ENCODE data around the gene BLOC1S5. TPM values are rescaled to one million over a fixed set of nuclear protein-coding genes. Genes with fewer than 3 reads are reported as not detected.

The BLOC1S5 gene
- total and polyA plus RNA-seq, 2 of the 13 experiments (the other 11 are each of a cell fraction or from before 2014, with no cell fraction given): 10.5 to 41.5 TPM

DNA sequence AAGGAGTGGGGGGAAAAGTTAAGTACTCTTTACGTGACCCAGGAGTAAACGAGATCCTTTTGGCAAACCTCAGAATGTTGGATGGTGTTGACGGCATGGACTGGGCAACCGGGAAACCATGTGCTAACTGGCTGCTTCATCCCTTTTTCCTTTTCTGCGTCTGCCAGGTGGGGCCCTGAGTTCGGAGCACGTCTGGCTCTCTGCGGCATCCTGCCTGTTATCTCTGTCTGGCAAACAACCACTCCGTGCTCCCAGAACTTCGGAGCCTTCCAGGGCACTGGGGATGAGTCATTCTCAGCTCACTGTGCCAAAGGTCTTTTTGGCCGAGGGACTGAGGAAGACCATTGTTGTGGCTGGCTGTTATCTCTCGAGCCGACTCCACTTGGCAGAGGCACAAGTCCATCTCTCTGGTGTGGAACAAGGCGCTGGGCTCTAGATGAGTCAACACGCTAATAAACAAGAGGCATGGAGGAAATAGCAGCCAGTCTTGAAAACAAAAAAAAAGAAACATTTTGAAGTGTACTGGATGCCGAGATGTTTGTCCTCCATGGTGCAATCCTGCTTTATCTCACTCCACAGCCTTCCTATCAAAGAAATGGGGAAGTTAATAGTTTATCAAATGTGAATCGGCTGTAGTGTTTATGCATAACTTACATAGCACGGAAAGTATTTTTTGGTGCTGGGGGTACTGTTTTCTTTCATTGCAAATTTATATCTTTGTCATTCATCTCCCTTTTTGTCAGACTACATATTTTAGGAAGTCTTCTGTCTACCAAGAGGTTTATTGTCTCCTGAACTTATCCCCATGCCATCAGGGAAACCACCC lies 89.0 kb downstream of the BLOC1S5 start (continued):
- TF ChIP-seq SMAD3 (CRISPR knock-in tag; IDR thresholded peaks at IDR 0.05) (peak; percentile 94), ZNF761 (CRISPR knock-in tag; conservative IDR thresholded peaks at IDR 0.05) (peak; percentile 68; the same call in 1 of the 2 replicates), ZNF326 (CRISPR knock-in tag; IDR thresholded peaks at IDR 0.05; ENCODE audit: borderline replicate concordance) (no peak), RELA (CRISPR knock-in tag; IDR thresholded peaks at IDR 0.05) (no peak), ZNF83 (CRISPR knock-in tag; IDR thresholded peaks at IDR 0.05; ENCODE audit: borderline replicate concordance) (no peak), ZNF776 (CRISPR knock-in tag; IDR thresholded peaks at IDR 0.05) (no peak; the same call in 1 of the 2 replicates), ZNF644 (CRISPR knock-in tag; IDR thresholded peaks at IDR 0.05; ENCODE audit: low read depth) (peak; percentile 99), ZNF354B (CRISPR knock-in tag; IDR thresholded peaks at IDR 0.05) (no peak), PHF21A (CRISPR knock-in tag; IDR thresholded peaks at IDR 0.05) (peak; percentile 97), ZMAT3 (CRISPR knock-in tag; conservative IDR thresholded peaks at IDR 0.05) (peak; percentile 85), XRCC5 (optimal IDR thresholded peaks at IDR 0.05; ENCODE audit: low read length) (peak; percentile 91), ZNF772 (CRISPR knock-in tag; IDR thresholded peaks at IDR 0.05) (peak; percentile 98), MED8 (CRISPR knock-in tag; IDR thresholded peaks at IDR 0.05; ENCODE audit: insufficient replicate concordance) (peak; percentile 80), HOXA5 (CRISPR knock-in tag; IDR thresholded peaks at IDR 0.05) (peak; percentile 43; the same call in 1 of the 2 replicates), TOPORS (CRISPR knock-in tag; IDR thresholded peaks at IDR 0.05) (0 out of 2 replicates have a peak, but pooled peaks have one; percentile 57), ZNF720 (CRISPR knock-in tag; IDR thresholded peaks at IDR 0.05) (no peak), ZNF773 (CRISPR knock-in tag; IDR thresholded peaks at IDR 0.05; ENCODE audit: borderline replicate concordance) (no peak), REPIN1 (CRISPR knock-in tag; IDR thresholded peaks at IDR 0.05; ENCODE audit: borderline replicate concordance, low read depth) (peak; percentile 97), ZBTB26 (CRISPR knock-in tag; IDR thresholded peaks at IDR 0.05; ENCODE audit: borderline replicate concordance) (peak; percentile 94), MIER3 (CRISPR knock-in tag; IDR thresholded peaks at IDR 0.05; ENCODE audit: borderline replicate concordance) (peak; percentile 92; the same call in 1 of the 2 replicates)
- TF ChIP-seq, protein P1, sequence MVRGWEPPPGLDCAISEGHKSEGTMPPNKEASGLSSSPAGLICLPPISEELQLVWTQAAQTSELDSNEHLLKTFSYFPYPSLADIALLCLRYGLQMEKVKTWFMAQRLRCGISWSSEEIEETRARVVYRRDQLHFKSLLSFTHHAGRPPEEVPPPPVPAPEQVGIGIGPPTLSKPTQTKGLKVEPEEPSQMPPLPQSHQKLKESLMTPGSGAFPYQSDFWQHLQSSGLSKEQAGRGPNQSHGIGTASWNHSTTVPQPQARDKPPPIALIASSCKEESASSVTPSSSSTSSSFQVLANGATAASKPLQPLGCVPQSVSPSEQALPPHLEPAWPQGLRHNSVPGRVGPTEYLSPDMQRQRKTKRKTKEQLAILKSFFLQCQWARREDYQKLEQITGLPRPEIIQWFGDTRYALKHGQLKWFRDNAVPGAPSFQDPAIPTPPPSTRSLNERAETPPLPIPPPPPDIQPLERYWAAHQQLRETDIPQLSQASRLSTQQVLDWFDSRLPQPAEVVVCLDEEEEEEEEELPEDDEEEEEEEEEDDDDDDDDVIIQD (CRISPR knock-in tag; IDR thresholded peaks at IDR 0.05; ENCODE audit: low read depth): peak; percentile 99
- TF ChIP-seq, protein P2, sequence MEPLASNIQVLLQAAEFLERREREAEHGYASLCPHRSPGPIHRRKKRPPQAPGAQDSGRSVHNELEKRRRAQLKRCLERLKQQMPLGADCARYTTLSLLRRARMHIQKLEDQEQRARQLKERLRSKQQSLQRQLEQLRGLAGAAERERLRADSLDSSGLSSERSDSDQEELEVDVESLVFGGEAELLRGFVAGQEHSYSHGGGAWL (CRISPR knock-in tag; IDR thresholded peaks at IDR 0.05): peak; percentile 89
- TF ChIP-seq, protein P3, sequence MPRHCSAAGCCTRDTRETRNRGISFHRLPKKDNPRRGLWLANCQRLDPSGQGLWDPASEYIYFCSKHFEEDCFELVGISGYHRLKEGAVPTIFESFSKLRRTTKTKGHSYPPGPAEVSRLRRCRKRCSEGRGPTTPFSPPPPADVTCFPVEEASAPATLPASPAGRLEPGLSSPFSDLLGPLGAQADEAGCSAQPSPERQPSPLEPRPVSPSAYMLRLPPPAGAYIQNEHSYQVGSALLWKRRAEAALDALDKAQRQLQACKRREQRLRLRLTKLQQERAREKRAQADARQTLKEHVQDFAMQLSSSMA (CRISPR knock-in tag; IDR thresholded peaks at IDR 0.05): peak; percentile 95
- TF ChIP-seq, protein P4, sequence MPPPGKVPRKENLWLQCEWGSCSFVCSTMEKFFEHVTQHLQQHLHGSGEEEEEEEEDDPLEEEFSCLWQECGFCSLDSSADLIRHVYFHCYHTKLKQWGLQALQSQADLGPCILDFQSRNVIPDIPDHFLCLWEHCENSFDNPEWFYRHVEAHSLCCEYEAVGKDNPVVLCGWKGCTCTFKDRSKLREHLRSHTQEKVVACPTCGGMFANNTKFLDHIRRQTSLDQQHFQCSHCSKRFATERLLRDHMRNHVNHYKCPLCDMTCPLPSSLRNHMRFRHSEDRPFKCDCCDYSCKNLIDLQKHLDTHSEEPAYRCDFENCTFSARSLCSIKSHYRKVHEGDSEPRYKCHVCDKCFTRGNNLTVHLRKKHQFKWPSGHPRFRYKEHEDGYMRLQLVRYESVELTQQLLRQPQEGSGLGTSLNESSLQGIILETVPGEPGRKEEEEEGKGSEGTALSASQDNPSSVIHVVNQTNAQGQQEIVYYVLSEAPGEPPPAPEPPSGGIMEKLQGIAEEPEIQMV (CRISPR knock-in tag; IDR thresholded peaks at IDR 0.05; ENCODE audit: low read depth): peak; percentile 89
- TF ChIP-seq, protein P5, sequence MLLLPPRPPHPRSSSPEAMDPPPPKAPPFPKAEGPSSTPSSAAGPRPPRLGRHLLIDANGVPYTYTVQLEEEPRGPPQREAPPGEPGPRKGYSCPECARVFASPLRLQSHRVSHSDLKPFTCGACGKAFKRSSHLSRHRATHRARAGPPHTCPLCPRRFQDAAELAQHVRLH (CRISPR knock-in tag; IDR thresholded peaks at IDR 0.05; ENCODE audit: borderline replicate concordance, low read depth): peak; percentile 98
